Activated naive CD8-positive, alpha-beta T cell treated with anti-CD3 and anti-CD28 coated beads, Interleukin-2, amount 10 ng/mL, durations not matched to agents 7 days and 5 days (primary cell): ENCODE results near the gene PPP1R11. TPM values are rescaled to one million over a fixed set of nuclear protein-coding genes. Genes with fewer than 3 reads are reported as not detected.
"Not testable (repeated sequence)": the region's sequence is repeated elsewhere in the genome, so short reads cannot be mapped to it uniquely, and the experiment has no call there.

ENCODE experiments used
- ATAC-seq: fragments of 150-1000 bp; cut with Tn5 transposase; one replicate; pipeline ENCODE4 v1.10.0; 2021; ENCODE audit warnings: low read depth, moderate library complexity
- POLR2A ChIA-PET: fragments of 350-600 bp; sonication (Branson Sonifier 250); formaldehyde crosslinking; loops from one replicate; lab custom pipeline; 2021; ENCODE audit warnings: antibody characterized with exemption; lab: Charles Lee
- DNase-seq: peaks from one replicate; pipeline ENCODE4 v3.0.0; 2021
- H3K27ac Mint-ChIP-seq: one replicate; pipeline ENCODE4 v1.8.0; 2022; ENCODE audit warnings: mild to moderate bottlenecking, mixed read lengths
- H3K27me3 Mint-ChIP-seq: one replicate; pipeline ENCODE4 v1.8.0; 2022; ENCODE audit warnings: mild to moderate bottlenecking, moderate library complexity, mixed read lengths
- H3K36me3 Mint-ChIP-seq: one replicate; pipeline ENCODE4 v1.8.0; 2021; ENCODE audit warnings: mild to moderate bottlenecking, mixed read lengths
- H3K4me1 Mint-ChIP-seq: one replicate; pipeline ENCODE4 v1.8.0; 2021; ENCODE audit warnings: mixed read lengths
- H3K4me3 Mint-ChIP-seq: one replicate; pipeline ENCODE4 v1.8.0; 2022; ENCODE audit warnings: mild to moderate bottlenecking, moderate library complexity, mixed read lengths
- H3K9me3 Mint-ChIP-seq: one replicate; pipeline ENCODE4 v1.8.0; 2021; ENCODE audit warnings: mixed read lengths
- total RNA-seq, 2 experiments: library from RNA; stranded (reverse); gene quantifications; one replicate each; pipeline ENCODE4 v1.2.3, GENCODE V29; 2021

The PPP1R11 gene, protein sequence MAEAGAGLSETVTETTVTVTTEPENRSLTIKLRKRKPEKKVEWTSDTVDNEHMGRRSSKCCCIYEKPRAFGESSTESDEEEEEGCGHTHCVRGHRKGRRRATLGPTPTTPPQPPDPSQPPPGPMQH
- total RNA-seq: 10 to 100 TPM; 52.5 to 53.8 TPM

DNA sequence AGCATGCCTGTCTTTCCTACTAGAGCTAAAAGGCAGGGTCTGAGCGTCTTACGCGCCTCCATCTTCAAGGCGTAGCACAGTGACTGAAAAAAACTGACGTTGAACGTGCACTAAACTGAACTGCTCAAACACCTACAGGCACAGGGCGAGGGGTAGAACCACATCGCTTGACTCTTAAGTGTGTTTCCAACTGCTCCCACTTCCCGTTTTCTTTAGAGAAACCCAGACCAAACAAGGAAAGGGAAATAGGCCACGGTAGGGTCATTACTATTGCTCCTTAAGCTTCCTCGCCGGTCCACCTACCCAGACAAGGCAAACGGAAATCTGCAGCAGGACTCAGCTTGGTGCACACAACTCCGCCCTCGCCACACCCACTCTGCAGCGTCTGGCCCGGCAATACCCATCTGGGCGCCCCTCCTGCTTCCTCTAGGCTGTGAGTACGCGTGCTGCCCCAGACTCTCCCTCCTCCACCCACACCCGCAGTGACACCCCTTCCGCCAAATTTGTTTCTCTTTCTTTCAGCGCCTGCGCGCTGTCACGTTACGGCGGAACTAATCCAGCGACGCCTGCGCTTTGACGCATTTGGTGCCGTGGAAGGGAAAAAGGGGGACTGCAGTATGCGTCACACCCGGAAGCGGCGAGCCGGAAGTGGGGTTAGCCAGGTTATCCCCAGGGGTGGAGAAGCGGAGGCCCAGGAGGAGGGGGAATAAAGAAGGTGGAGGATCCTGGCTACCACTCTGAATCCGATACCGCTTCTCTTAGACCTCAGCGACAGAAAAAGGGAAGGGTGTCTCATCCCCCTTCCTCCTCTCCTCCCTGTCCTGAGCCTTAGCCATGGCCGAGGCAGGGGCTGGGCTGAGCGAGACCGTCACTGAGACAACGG lies at the start of gene PPP1R11:
TSS of gene PPP1R11 (plus strand) at position 622 of the 883 bp plus-strand sequence. CDS start at position 835, 213 bp downstream.
- Mint-ChIP-seq H3K9me3 (no peaks in the 10 kb centered on the region), H3K4me3 (peak within 1 kb of the TSS; percentile 97), H3K4me1 (peaks cover 43% of the 10 kb centered on the region), H3K27ac (peak within 1 kb of the TSS; percentile 97), H3K27me3 (peaks cover 11% of the 10 kb centered on the region), H3K36me3 (peaks cover 38% of the 10 kb centered on the region)
- peak; percentile 95 for DNase-seq
- peak; percentile 96 for ATAC-seq
- POLR2A ChIA-PET: interaction anchor here (0.6 to 1.7 kb wide), 7 partner anchors 8 to 317 kb away, joined by 3 to 12 read pairs (median 5); partner anchors contain the start of genes RNF39, TRIM26 and TRIM39

DNA sequence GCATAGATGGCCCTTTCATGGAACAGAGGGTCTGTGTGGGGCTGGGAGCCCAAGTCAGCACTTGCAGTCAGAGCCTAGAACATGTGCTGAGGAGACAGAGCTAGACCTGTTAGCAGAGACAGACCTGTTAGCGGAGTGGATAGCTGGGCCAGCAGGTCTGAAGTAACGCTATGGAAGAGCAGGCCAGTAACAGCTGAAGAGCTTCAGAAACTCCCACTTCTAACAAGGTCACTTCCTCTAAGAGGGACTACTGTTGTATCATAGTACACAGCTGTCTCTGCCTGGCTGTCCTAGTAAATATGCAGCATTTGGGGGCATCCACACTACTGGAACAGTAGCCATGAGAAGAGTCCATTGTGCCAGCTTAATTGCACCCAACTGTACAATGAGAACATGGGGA lies 47.2 kb upstream of the PPP1R11 start:
- Mint-ChIP-seq H3K4me3 (no peak overlapping the region), H3K36me3 (peaks cover 5% of the 10 kb centered on the region), H3K9me3 (no peaks in the 10 kb centered on the region), H3K27me3 (no peaks in the 10 kb centered on the region), H3K4me1 (no peaks in the 10 kb centered on the region), H3K27ac (no peak overlapping the region)
- POLR2A ChIA-PET: no interaction called here
- ATAC-seq: no peak
- DNase-seq: no peak

DNA sequence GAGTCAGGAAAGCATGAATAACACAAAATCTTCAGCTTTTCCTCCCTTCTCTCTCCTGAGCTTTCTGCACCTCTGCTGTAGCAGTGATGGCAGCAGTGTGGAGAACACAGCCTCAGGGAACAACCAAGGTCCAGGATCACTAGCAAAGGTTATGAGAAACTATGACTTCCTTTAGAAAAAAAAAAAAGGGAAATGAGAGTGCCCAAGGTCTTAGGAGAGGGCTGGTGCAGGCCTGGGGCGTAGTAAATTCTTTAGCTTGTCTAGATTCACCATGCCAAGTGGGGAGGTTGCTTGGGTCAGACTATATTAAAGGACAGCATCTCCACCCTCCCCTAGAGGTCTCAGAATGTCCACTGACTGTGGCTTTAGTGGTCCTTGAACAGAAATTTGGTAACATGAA lies 46.4 kb upstream of the PPP1R11 start:
- no peak overlapping the region for H3K27ac Mint-ChIP-seq
- no peaks in the 10 kb centered on the region for H3K4me1 Mint-ChIP-seq
- no peaks in the 10 kb centered on the region for H3K9me3 Mint-ChIP-seq
- no peak for ATAC-seq
- no peak overlapping the region for H3K4me3 Mint-ChIP-seq
- no peaks in the 10 kb centered on the region for H3K27me3 Mint-ChIP-seq
- peaks cover 5% of the 10 kb centered on the region for H3K36me3 Mint-ChIP-seq
- POLR2A ChIA-PET: no interaction called here
- DNase-seq: no peak

DNA sequence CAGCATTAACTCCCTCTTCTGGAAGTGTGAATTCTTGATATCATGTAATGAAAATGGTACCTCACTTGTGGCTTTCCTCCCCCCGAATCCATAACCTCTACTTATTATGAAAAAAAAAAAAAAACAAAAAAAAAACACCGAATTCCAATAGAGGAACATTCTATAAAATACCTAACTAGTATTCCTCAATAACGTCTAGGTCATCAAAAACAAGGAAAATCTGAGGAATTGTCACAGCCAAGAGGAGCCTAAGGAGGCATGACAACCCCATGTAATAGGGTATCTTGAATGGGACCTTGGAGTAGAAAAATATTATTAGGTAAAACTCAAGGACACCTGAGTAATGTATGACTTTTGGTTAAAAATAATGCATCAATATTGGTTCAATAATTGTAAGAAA lies 44.8 kb upstream of the PPP1R11 start:
- POLR2A ChIA-PET: no interaction called here
- no peaks in the 10 kb centered on the region for H3K4me1 Mint-ChIP-seq
- no peak for ATAC-seq
- no peak overlapping the region for H3K4me3 Mint-ChIP-seq
- peaks cover 5% of the 10 kb centered on the region for H3K36me3 Mint-ChIP-seq
- no peak overlapping the region for H3K27ac Mint-ChIP-seq
- no peak for DNase-seq
- no peaks in the 10 kb centered on the region for H3K9me3 Mint-ChIP-seq
- H3K27me3 Mint-ChIP-seq: no peaks in the 10 kb centered on the region

DNA sequence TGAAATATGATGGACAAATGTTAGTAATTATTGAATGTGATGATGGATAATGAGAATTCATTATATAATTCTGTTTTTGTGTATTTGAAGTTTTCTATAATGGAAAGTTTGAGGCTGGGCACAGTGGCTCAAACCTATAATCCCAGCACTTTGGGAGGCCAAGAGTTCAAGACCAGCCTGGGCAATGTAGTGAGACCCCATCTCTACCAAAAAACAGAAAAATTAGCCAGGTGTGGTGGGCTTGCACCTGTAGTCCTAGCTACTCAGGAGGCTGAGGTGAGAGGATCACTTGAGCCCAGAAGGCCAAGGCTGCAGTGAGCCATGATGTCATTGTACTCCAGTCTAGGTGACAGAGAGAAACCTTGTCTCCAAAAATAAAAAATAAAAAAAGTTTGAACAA lies 44.3 kb upstream of the PPP1R11 start:
- H3K36me3 Mint-ChIP-seq, H3K4me1 Mint-ChIP-seq, ATAC-seq, POLR2A ChIA-PET, H3K9me3 Mint-ChIP-seq, H3K27ac Mint-ChIP-seq, H3K27me3 Mint-ChIP-seq, DNase-seq, H3K4me3 Mint-ChIP-seq: not testable (repeated sequence)

DNA sequence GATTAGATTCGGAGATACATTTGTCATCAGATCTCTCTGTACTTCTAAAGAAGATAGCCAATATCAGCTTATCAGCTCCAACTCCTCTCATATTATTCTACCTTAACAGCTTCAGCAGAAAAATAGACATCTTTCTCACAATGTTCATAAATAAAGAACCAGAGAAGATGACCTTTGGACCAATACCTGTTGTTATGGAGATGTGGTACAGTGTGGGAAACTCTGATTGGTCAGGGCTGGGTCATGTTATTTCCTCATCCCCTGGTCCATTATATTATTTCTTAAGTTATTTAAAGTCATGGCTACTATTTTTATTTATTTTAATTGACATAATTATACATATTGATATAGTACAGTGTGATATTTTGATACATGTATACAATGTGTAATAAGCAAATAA lies 41.8 kb upstream of the PPP1R11 start:
- H3K36me3 Mint-ChIP-seq: peaks cover 4% of the 10 kb centered on the region
- ATAC-seq (no peak), DNase-seq (no peak)
- no peak overlapping the region for H3K4me3 Mint-ChIP-seq
- no peak overlapping the region for H3K27ac Mint-ChIP-seq
- H3K4me1 Mint-ChIP-seq: no peaks in the 10 kb centered on the region
- H3K27me3 Mint-ChIP-seq: no peaks in the 10 kb centered on the region
- POLR2A ChIA-PET: no interaction called here
- H3K9me3 Mint-ChIP-seq: no peaks in the 10 kb centered on the region

DNA sequence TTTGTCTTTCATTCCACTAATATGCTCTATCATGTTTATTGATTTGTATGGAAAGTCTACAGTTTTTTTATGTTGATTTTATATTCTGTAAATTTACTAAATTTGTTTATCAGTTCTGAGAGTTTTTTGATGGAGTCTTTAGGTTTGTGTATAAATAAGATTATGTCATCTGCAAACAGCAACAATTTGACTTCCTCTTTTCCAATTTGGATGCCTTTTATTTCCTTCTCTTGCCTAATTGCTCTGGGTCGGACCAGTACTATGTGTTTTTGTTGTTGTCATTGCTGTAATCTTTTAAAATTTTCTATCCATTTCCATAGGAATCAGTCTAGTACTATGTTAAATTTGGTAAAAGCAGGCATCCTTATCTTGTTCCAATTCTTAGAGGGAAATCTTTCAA lies 37.4 kb upstream of the PPP1R11 start:
- Mint-ChIP-seq H3K27ac (no peak overlapping the region), H3K27me3 (no peaks in the 10 kb centered on the region), H3K4me3 (no peak overlapping the region), H3K4me1 (no peaks in the 10 kb centered on the region), H3K9me3 (no peaks in the 10 kb centered on the region), H3K36me3 (no peaks in the 10 kb centered on the region)
- DNase-seq (no peak), ATAC-seq (no peak)
- POLR2A ChIA-PET: no interaction called here

DNA sequence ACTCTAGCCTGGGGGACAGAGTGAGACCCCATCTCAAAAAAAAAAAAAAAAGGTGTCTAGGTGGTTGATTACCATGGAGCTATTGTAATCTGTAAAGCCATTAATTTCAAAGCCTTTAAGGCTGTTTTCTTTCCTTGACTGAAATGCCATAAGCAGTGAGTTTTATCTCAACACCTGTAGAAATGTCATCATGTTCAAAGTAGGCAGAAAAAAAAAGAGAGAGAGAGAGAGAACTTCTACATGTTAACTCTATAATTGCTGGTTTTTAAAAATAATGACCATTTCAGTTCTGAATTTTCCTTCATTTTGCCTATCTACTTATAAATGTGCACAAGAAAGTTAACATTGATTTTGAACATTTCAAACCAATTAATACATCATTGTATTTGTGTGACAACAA lies 35.6 kb upstream of the PPP1R11 start:
- Mint-ChIP-seq H3K4me1 (peaks cover 2% of the 10 kb centered on the region), H3K4me3 (no peak overlapping the region), H3K9me3 (no peaks in the 10 kb centered on the region), H3K27me3 (no peaks in the 10 kb centered on the region), H3K36me3 (peaks cover 4% of the 10 kb centered on the region), H3K27ac (no peak overlapping the region)
- DNase-seq: no peak
- POLR2A ChIA-PET: interaction anchor here (0.6 kb wide), 1 partner anchor 343 kb away, joined by 3 read pairs; no protein-coding TSS in a partner anchor
- ATAC-seq: no peak

DNA sequence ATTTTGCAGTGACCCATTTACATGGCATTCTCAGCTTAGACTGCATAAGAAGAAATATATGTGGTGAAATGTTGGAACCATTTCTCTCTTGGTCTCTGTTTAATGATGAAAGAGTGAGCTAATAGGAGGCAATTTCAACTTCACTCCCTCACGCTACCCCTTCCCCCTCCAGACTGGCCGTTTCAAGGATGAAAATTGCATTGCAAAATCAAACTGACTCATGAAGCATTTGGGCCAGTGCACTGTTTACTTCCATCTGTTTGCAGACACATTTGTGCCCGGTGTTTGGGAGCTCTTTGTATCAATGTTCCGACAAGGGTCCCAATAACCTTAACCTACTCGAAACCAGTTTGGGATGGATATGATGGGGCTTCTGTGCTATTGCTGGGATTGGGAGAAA lies 33.6 kb upstream of the PPP1R11 start:
- H3K36me3 Mint-ChIP-seq, H3K27me3 Mint-ChIP-seq, H3K27ac Mint-ChIP-seq, H3K4me1 Mint-ChIP-seq, POLR2A ChIA-PET, ATAC-seq, DNase-seq, H3K9me3 Mint-ChIP-seq, H3K4me3 Mint-ChIP-seq: not testable (repeated sequence)

DNA sequence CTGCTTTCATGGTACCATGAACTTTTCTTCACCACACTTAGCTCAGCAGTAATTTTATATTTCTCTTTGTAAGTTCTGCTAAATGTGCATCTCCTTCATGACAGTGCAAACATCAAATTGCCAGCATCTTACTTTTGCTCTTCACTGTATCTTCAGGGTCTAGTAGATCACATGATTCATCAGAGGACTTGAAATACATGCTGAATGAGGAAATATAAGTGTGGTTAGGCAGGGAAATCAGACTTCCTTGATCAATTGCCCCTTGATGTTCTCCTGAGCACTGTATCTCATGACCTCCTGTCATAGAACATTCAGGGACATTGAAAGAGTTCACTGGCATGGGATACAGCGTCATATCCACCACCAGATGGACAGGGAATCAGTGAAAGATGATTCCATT lies 31.2 kb upstream of the PPP1R11 start:
- no peaks in the 10 kb centered on the region for H3K9me3 Mint-ChIP-seq
- POLR2A ChIA-PET: no interaction called here
- peaks cover 2% of the 10 kb centered on the region for H3K4me1 Mint-ChIP-seq
- peaks cover 4% of the 10 kb centered on the region for H3K36me3 Mint-ChIP-seq
- DNase-seq (no peak), ATAC-seq (no peak)
- H3K4me3 Mint-ChIP-seq: no peak overlapping the region
- H3K27ac Mint-ChIP-seq: no peak overlapping the region
- H3K27me3 Mint-ChIP-seq: no peaks in the 10 kb centered on the region

DNA sequence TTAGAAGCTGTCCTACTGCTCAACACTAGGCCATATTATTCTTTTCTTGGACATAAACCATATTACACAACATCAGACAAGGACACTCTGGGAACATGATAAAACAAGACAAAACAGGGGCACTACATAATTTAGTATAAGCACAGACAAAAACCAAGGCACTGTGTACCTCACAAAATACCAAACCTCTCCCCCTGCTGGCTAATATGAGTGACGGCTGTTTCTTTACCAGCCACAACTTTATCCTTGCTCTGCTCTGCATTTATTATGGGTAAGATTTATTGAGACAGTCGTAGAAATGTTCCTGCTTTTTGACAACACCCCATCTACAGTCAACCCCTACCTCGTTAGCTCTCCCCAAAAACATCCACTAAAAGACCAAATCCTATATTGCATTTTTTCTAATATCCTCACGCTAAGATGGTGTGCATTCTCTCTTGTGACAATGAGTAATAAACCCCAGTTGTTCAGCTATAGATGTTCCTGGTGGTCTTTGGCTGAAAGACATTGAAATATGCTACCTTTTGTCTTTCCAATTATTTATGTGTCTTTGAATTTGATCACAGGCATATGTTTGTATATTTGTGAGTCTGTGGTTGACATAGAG lies 29.7 kb upstream of the PPP1R11 start:
- no peaks in the 10 kb centered on the region for H3K27me3 Mint-ChIP-seq
- H3K36me3 Mint-ChIP-seq: peaks cover 4% of the 10 kb centered on the region
- DNase-seq: no peak
- POLR2A ChIA-PET: no interaction called here
- peak; percentile 71 for ATAC-seq
- H3K4me1 Mint-ChIP-seq: peaks cover 2% of the 10 kb centered on the region
- H3K27ac Mint-ChIP-seq: no peak overlapping the region
- no peaks in the 10 kb centered on the region for H3K9me3 Mint-ChIP-seq
- H3K4me3 Mint-ChIP-seq: no peak overlapping the region

DNA sequence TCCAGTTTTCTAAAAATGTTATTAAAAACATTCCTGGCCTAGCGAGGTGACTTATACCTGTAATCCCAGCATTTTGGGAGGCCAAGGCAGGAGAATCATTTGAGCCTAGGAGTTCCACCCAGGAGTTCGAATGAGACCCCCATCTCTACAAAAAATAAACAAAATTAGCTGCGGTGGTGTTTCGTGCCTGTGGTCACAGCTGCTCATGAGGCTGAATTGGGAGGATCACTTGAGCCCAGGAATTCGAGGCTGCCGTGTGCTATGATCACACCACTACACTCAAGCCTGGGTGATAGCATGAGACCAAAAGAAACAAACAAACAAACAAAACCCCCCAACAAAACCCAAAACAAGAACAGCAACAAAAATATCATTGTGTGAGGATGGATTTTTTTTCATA lies 25.8 kb upstream of the PPP1R11 start:
- DNase-seq (no peak), ATAC-seq (no peak)
- H3K9me3 Mint-ChIP-seq: no peaks in the 10 kb centered on the region
- H3K27me3 Mint-ChIP-seq: no peaks in the 10 kb centered on the region
- no peak overlapping the region for H3K4me3 Mint-ChIP-seq
- POLR2A ChIA-PET: no interaction called here
- H3K27ac Mint-ChIP-seq: no peak overlapping the region
- H3K36me3 Mint-ChIP-seq: no peaks in the 10 kb centered on the region
- H3K4me1 Mint-ChIP-seq: peaks cover 6% of the 10 kb centered on the region

DNA sequence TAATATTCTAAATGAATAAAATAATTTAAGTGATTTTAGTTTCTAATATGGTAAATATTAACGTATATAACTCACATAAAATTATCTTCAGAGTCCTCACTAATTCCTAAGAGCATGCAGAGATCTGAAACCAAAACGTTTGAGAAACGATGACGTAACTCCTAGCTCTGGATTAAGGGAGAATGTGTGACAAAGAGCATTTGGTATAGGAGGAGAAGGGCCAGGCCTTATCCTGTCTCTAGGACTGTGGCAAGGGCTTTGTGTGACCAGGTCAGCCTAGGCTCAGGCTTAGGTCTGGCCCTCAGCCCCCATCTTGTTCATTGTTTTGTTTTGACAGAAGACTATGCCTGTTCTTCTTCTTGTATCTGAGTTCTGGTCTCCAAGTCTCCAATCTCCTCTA lies 25.2 kb upstream of the PPP1R11 start:
- H3K27me3 Mint-ChIP-seq: no peaks in the 10 kb centered on the region
- DNase-seq (no peak), ATAC-seq (no peak)
- no peaks in the 10 kb centered on the region for H3K36me3 Mint-ChIP-seq
- no peak overlapping the region for H3K4me3 Mint-ChIP-seq
- no peaks in the 10 kb centered on the region for H3K9me3 Mint-ChIP-seq
- H3K4me1 Mint-ChIP-seq: peaks cover 6% of the 10 kb centered on the region
- POLR2A ChIA-PET: interaction anchor here (0.7 kb wide), 1 partner anchor 297 kb away, joined by 3 read pairs; no protein-coding TSS in a partner anchor
- H3K27ac Mint-ChIP-seq: no peak overlapping the region
